ENCODE measurements around the gene DDX10. TPM values are rescaled to one million over a fixed set of nuclear protein-coding genes. Genes with fewer than 3 reads are reported as not detected.

The DDX10 gene
- total RNA-seq, 1 experiment from 2014 or later = 48.3 TPM

DNA sequence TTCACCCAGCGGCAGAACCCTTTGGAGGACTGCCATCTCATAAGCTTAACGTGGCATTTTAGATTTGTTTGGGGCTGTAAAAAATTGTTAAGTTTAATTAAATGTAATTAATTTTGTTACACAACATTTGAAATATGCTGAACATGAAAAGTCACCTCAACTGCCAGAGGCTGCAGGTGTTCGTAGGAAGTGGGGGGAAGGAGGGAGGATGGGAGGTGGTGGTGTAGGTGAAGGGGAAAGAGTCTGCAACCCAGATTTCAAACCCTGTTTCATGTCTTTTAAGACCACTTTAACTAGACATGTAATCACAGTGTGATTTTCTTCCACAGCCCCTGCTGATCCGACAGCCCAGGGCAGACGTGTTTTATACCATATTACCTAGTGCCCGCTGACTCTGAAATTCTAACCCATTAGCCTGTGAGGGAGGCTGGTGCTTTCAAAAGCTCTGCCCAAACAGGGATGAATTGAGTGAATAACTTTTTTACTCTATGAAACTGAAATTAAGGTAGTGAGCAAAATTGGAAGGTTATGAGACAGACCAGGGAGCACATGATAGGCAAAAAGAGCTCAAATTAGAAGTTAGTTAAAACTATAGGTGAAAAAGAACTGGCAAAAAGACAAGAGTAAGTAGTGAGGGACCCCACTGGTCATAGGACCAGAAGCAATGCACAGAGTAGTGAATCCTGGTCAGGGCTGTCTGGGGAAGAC is 279.8 kb downstream of the DDX10 start:
- Mint-ChIP-seq H3K4me3 (no peak overlapping the region), H3K27me3 (ENCODE audit: low read depth) (no peaks in the 10 kb centered on the region), H3K27ac (no peak overlapping the region), H3K36me3 (ENCODE audit: insufficient read depth in 1 of 3, low read depth in 3 of 3) (peaks cover 0 to 18% (median 12%) of the 10 kb centered on the region in 3 experiments; a peak in 5 of 7 replicates), H3K4me1 (no peaks in the 10 kb centered on the region), H3K9me3 (no peaks in the 10 kb centered on the region)
- H4K91ac ChIP-seq (ENCODE audit: insufficient read length, low read depth, low read length) = no peak overlapping the region
- no peak overlapping the region for H2BK5ac ChIP-seq (ENCODE audit: insufficient read length, low read length)
- no peak overlapping the region for H3K9ac ChIP-seq (ENCODE audit: extremely low read depth, insufficient read length, low read length)
- no peak overlapping the region for H2BK15ac ChIP-seq (ENCODE audit: low read depth, low read length)
- H4K20me1 ChIP-seq (ENCODE audit: control insufficient read depth, insufficient read depth, insufficient read length) = no peaks in the 10 kb centered on the region
- no peak for DNase-seq
- no peak overlapping the region for H3K27ac ChIP-seq (ENCODE audit: insufficient read length, low read depth, low read length)
- no CpG with 5 or more reads among the region's 6 CpGs for WGBS (ENCODE audit: extremely low coverage, insufficient read length, low lambda C conversion rate)
- no peaks in the 10 kb centered on the region for H3K79me1 ChIP-seq (ENCODE audit: insufficient read depth, low read depth, low read length, poor library complexity, severe bottlenecking)
- no peak overlapping the region for H4K8ac ChIP-seq (replicated peaks; ENCODE audit: insufficient read length, low read depth, low read length)
- H3K9me3 ChIP-seq (ENCODE audit: control insufficient read depth, low read depth, low read length) = no peaks in the 10 kb centered on the region
- no peak overlapping the region for H2BK12ac ChIP-seq (ENCODE audit: insufficient read length, low read depth, low read length)
- H3K79me2 ChIP-seq (ENCODE audit: insufficient read depth, low read length) = no peaks in the 10 kb centered on the region
- no peak overlapping the region for H3K56ac ChIP-seq (ENCODE audit: insufficient read length, low read depth, low read length)
- H3K23me2 ChIP-seq (ENCODE audit: insufficient read length, low read depth, low read length, poor library complexity, severe bottlenecking) = no peaks in the 10 kb centered on the region
- H3K4ac ChIP-seq (ENCODE audit: low read depth, low read length) = no peak overlapping the region
- no peak overlapping the region for H2AK5ac ChIP-seq (ENCODE audit: insufficient read length, low read length)
- no peak overlapping the region for H4K5ac ChIP-seq (ENCODE audit: insufficient read length, low read depth, low read length)
- no peak overlapping the region for H3T11ph ChIP-seq (ENCODE audit: low read length)
- H3K23ac ChIP-seq (ENCODE audit: insufficient read length, low read depth, low read length) = no peak overlapping the region
- no peaks in the 10 kb centered on the region for H3K4me1 ChIP-seq (ENCODE audit: insufficient read depth, low read length)
- TF ChIP-seq CTCF (conservative IDR thresholded peaks at IDR 0.05) = no peak
- H3K4me2 ChIP-seq (ENCODE audit: insufficient read depth, insufficient read length, low read length) = no peak overlapping the region
- no peak overlapping the region for H2AFZ ChIP-seq (ENCODE audit: low read length)
- no peak overlapping the region for H2BK120ac ChIP-seq (ENCODE audit: low read depth, low read length, poor library complexity, severe bottlenecking)
- H3K27me3 ChIP-seq (ENCODE audit: insufficient read depth, low read length) = no peaks in the 10 kb centered on the region
- no peak overlapping the region for H2BK20ac ChIP-seq (ENCODE audit: low read depth, low read length, poor library complexity, severe bottlenecking)
- no peak overlapping the region for H3K14ac ChIP-seq (ENCODE audit: insufficient read depth, low read length)
- no peak overlapping the region for H3K18ac ChIP-seq (ENCODE audit: insufficient read length, low read depth, low read length)
